GM12801 (cell line): ENCODE data around the gene NAA25.

ENCODE experiments used
- CTCF ChIP-seq: IDR thresholded peaks from one replicate; pipeline ENCODE4 v1.5.1; 2011; ENCODE audit warnings: control low read depth; ENCODE audit not compliant: insufficient read length; ENCODE audit errors: extremely low read depth

NAA25 gene

GRCh38 chr12:111980598-111980997 lies 128.0 kb downstream of the NAA25 start:
- no peak for TF ChIP-seq CTCF

- no peak for TF ChIP-seq CTCF
Observed at GRCh38 chr12:111978545-111978944, 130.0 kb downstream of the NAA25 start.

GRCh38 chr12:111976860-111977259 lies 131.7 kb downstream of the NAA25 start:
- no peak for TF ChIP-seq CTCF
